GM12892 (cell line): ENCODE results near the gene AKAP13.

Source experiments
- DNase-seq: peaks from one replicate; pipeline ENCODE4 v3.0.0; 2011; ENCODE audit not compliant: insufficient read length
- FAIRE-seq: peaks from 2 replicates; lab custom pipeline; 2011; peaks lifted over from hg19 to GRCh38; lab: Jason Lieb, UNC
- POLR2A ChIP-seq: IDR thresholded peaks from 2 replicates; pipeline ENCODE4 v1.6.1; 2011; ENCODE audit warnings: low read depth, low read length, control low read depth
- POLR2AphosphoS5 ChIP-seq: IDR thresholded peaks from 2 replicates; pipeline ENCODE4 v1.6.1; 2011; ENCODE audit warnings: low read depth, low read length, control low read depth
- TAF1 ChIP-seq: IDR thresholded peaks from 2 replicates; pipeline ENCODE4 v1.6.1; 2011; ENCODE audit warnings: low read depth, mild to moderate bottlenecking, control low read depth, low read length, borderline replicate concordance

The AKAP13 gene

GRCh38 chr15:85716261-85716660, 335.9 kb downstream of the AKAP13 start:
- DNase-seq (no peak), FAIRE-seq (peak; percentile 44)
- no peak for TF ChIP-seq TAF1
- TF ChIP-seq POLR2A: no peak
- TF ChIP-seq POLR2AphosphoS5: no peak

GRCh38 chr15:85717212-85717611, 336.8 kb downstream of the AKAP13 start:
- DNase-seq (no peak), FAIRE-seq (peak; percentile 84)
- TF ChIP-seq POLR2A: no peak
- TF ChIP-seq TAF1: no peak
- TF ChIP-seq POLR2AphosphoS5: no peak

- DNase-seq (no peak), FAIRE-seq (peak; percentile 77)
- no peak for TF ChIP-seq TAF1
- no peak for TF ChIP-seq POLR2AphosphoS5
- no peak for TF ChIP-seq POLR2A
These were observed 338.0 kb downstream of the AKAP13 start for GRCh38 chr15:85718271-85718971.

- FAIRE-seq: no peak
- no peak for DNase-seq
- TF ChIP-seq POLR2AphosphoS5 (no peak), TAF1 (no peak), POLR2A (no peak)
These were observed 338.6 kb downstream of the AKAP13 start for GRCh38 chr15:85718981-85719380.

GRCh38 chr15:85722374-85723152, 342.2 kb downstream of the AKAP13 start:
- DNase-seq (no peak), FAIRE-seq (peak; percentile 40)
- TF ChIP-seq TAF1 (no peak), POLR2AphosphoS5 (no peak), POLR2A (no peak)

- TF ChIP-seq POLR2AphosphoS5 (no peak), POLR2A (peak; percentile 39; the same call in 1 of the 2 replicates)
- FAIRE-seq (no peak), DNase-seq (no peak)
These were observed 343.9 kb downstream of the AKAP13 start for GRCh38 chr15:85723960-85724945.

GRCh38 chr15:85725019-85725418, 344.6 kb downstream of the AKAP13 start:
- no peak for TF ChIP-seq POLR2A
- no peak for TF ChIP-seq TAF1
- TF ChIP-seq POLR2AphosphoS5: no peak
- DNase-seq: no peak
- FAIRE-seq: no peak

- no peak for FAIRE-seq
- no peak for TF ChIP-seq TAF1
- no peak for TF ChIP-seq POLR2AphosphoS5
- no peak for TF ChIP-seq POLR2A
- DNase-seq: no peak
These were observed 345.2 kb downstream of the AKAP13 start for GRCh38 chr15:85725564-85725963.

- TF ChIP-seq POLR2A (no peak), TAF1 (no peak), POLR2AphosphoS5 (no peak)
- FAIRE-seq: no peak
- DNase-seq: no peak
These were observed 346.1 kb downstream of the AKAP13 start for GRCh38 chr15:85726454-85726853.

GRCh38 chr15:85727068-85727467, 346.7 kb downstream of the AKAP13 start:
- DNase-seq (no peak), FAIRE-seq (no peak)
- TF ChIP-seq POLR2A (no peak), POLR2AphosphoS5 (no peak), TAF1 (no peak)
